Common myeloid progenitor, CD34-positive (primary cell): ENCODE measurements around the gene XPA.

Source experiments
- CTCF ChIA-PET: fragments of 350-600 bp; sonication (Branson Sonifier 250); formaldehyde crosslinking; loops from one replicate; lab custom pipeline; 2021; ENCODE audit warnings: antibody characterized with exemption; lab: Charles Lee
- POLR2A ChIA-PET: fragments of 350-600 bp; sonication (Branson Sonifier 250); formaldehyde crosslinking; loops from one replicate; lab custom pipeline; 2021; ENCODE audit warnings: antibody characterized with exemption; lab: Charles Lee
- DNase-seq, 3 donors: peaks; one replicate each; pipeline versions ENCODE4 v3.0.0 to v3.0.0-alpha.2; 2013
- H3K27ac ChIP-seq, 2 experiments: 1 replicate in 1 of 2; 2 replicates in 1 of 2; pipeline ENCODE4 v1.7.0; 2013; ENCODE audit warnings: inconsistent platforms in 2 of 2, low read length in 2 of 2, mild to moderate bottlenecking in 2 of 2, low read depth in 1 of 2, moderate library complexity in 1 of 2; ENCODE audit not compliant: severe bottlenecking in 2 of 2, insufficient read depth in 1 of 2, poor library complexity in 1 of 2
- H3K27me3 ChIP-seq, 5 experiments: replicated peaks in 2 of 5; 1 replicate in 3 of 5; 2 replicates in 2 of 5; pipeline versions ENCODE4 v1.6.1 to v1.7.0; 2013; ENCODE audit warnings: low read length in 4 of 5, mild to moderate bottlenecking in 2 of 5, moderate library complexity in 2 of 5, inconsistent platforms in 1 of 5; ENCODE audit not compliant: insufficient read depth in 5 of 5, control insufficient read depth in 4 of 5
- H3K36me3 ChIP-seq, 4 experiments: 1 replicate in 2 of 4; 2 replicates in 2 of 4; pipeline versions ENCODE4 v1.6.1 to v1.7.0; 2013; ENCODE audit warnings: low read length in 3 of 4, control low read depth in 1 of 4, mild to moderate bottlenecking in 1 of 4; ENCODE audit not compliant: control insufficient read depth in 4 of 4, insufficient read depth in 4 of 4
- H3K4me1 ChIP-seq, 4 experiments: 1 replicate in 3 of 4; 2 replicates in 1 of 4; pipeline versions ENCODE4 v1.6.1 to v1.7.1; 2013; ENCODE audit warnings: low read length in 3 of 4, mild to moderate bottlenecking in 3 of 4, control low read depth in 1 of 4, inconsistent platforms in 1 of 4, moderate library complexity in 1 of 4; ENCODE audit not compliant: control insufficient read depth in 4 of 4, insufficient read depth in 4 of 4; ENCODE audit errors: control extremely low read depth in 1 of 4
- H3K4me3 ChIP-seq, 7 experiments: 1 replicate in 4 of 7; 2 replicates in 3 of 7; pipeline versions ENCODE4 v1.5.1 to v1.7.0; 2013; ENCODE audit warnings: mild to moderate bottlenecking in 7 of 7, low read length in 6 of 7, moderate library complexity in 6 of 7, inconsistent platforms in 2 of 7, low read depth in 2 of 7, control low read depth in 1 of 7; ENCODE audit not compliant: insufficient read depth in 4 of 7, control insufficient read depth in 1 of 7; ENCODE audit errors: extremely low read depth in 1 of 7
- H3K9me3 ChIP-seq, 5 experiments: 1 replicate in 4 of 5; 2 replicates in 1 of 5; pipeline versions ENCODE4 v1.6.1 to v1.7.1; 2013; ENCODE audit warnings: low read length in 4 of 5, mild to moderate bottlenecking in 2 of 5, inconsistent platforms in 1 of 5, low read depth in 1 of 5, moderate library complexity in 1 of 5; ENCODE audit not compliant: control insufficient read depth in 4 of 5, insufficient read depth in 2 of 5; ENCODE audit errors: control extremely low read depth in 1 of 5
- WGBS: methylation state at CpG from one replicate; pipeline ENCODE4 v1.1.5; 2013; ENCODE audit not compliant: insufficient coverage; 5-methylcytosine and 5-hydroxymethylcytosine counted together

The XPA gene

GRCh38 chr9:97695995-97696802 lies 941 bp downstream of the XPA start:
- ChIA-PET CTCF (interaction anchor here (0.8 to 1.6 kb wide), 4 partner anchors 8 to 222 kb away, joined by 3 to 5 read pairs (median 4); no protein-coding TSS in a partner anchor), POLR2A (interaction anchor here (0.8 to 1.5 kb wide), 2 partner anchors 8 to 224 kb away, joined by 3 to 6 read pairs; no protein-coding TSS in a partner anchor)
- Histone ChIP-seq H3K4me3 (peak overlapping the region; percentile 74 to 90 (median 85)), H3K27ac (peak overlapping the region; percentile 30 to 78), H3K36me3 (peaks cover 0 to 3% (median 3%) of the 10 kb centered on the region in 4 experiments), H3K4me1 (peaks cover 13 to 29% (median 18%) of the 10 kb centered on the region in 4 experiments), H3K9me3 (no peaks in the 10 kb centered on the region), H3K27me3 (peaks cover 0 to 5% (median under 1%) of the 10 kb centered on the region in 5 experiments)
- 37% methylated on average over 7 of the region's 9 CpGs for WGBS
- DNase-seq, result peak in 1 of 3 donors; percentile 16

- DNase-seq, result no peak
- POLR2A ChIA-PET, result no interaction called here
- H3K36me3 ChIP-seq, result peaks cover 3 to 11% (median 6%) of the 10 kb centered on the region in 4 experiments
- H3K27me3 ChIP-seq, result no peaks in the 10 kb centered on the region
- H3K4me3 ChIP-seq, result no peak overlapping the region
- H3K4me1 ChIP-seq, result peaks cover 13 to 29% (median 18%) of the 10 kb centered on the region in 4 experiments
- no peak overlapping the region for H3K27ac ChIP-seq
- WGBS, result 78% methylated on average over 1 of the region's 3 CpGs
- CTCF ChIA-PET, result interaction anchor here (1.1 kb wide), 1 partner anchor 15 kb away, joined by 3 read pairs; no protein-coding TSS in a partner anchor
- no peaks in the 10 kb centered on the region for H3K9me3 ChIP-seq
These were observed 1.8 kb downstream of the XPA start for GRCh38 chr9:97695390-97695789.

GRCh38 chr9:97694769-97695168 lies 2.4 kb downstream of the XPA start:
- DNase-seq, result no peak
- POLR2A ChIA-PET, result no interaction called here
- peaks cover 13 to 29% (median 18%) of the 10 kb centered on the region in 4 experiments for H3K4me1 ChIP-seq
- no peaks in the 10 kb centered on the region for H3K9me3 ChIP-seq
- CTCF ChIA-PET, result interaction anchor here (1.0 kb wide), 1 partner anchor 34 kb away, joined by 3 read pairs; no protein-coding TSS in a partner anchor
- no peaks in the 10 kb centered on the region for H3K27me3 ChIP-seq
- no peak overlapping the region for H3K4me3 ChIP-seq
- H3K27ac ChIP-seq, result no peak overlapping the region
- 100% methylated on average over 1 of the region's 7 CpGs for WGBS
- peaks cover 3 to 15% (median 6%) of the 10 kb centered on the region in 4 experiments for H3K36me3 ChIP-seq

GRCh38 chr9:97689401-97690180 lies 7.5 kb downstream of the XPA start:
- POLR2A ChIA-PET, result interaction anchor here (0.7 kb wide), 1 partner anchor 217 kb away, joined by 8 read pairs; no protein-coding TSS in a partner anchor
- Histone ChIP-seq H3K4me1 (no peaks in the 10 kb centered on the region), H3K9me3 (no peaks in the 10 kb centered on the region), H3K4me3 (no peak overlapping the region), H3K36me3 (peaks cover 11 to 38% (median 25%) of the 10 kb centered on the region in 4 experiments), H3K27ac (no peak overlapping the region), H3K27me3 (no peaks in the 10 kb centered on the region)
- CTCF ChIA-PET, result interaction anchor here (1.3 kb wide), 1 partner anchor 30 kb away, joined by 3 read pairs; no protein-coding TSS in a partner anchor
- no peak for DNase-seq
- 100% methylated on average over 1 of the region's 4 CpGs for WGBS

GRCh38 chr9:97688654-97689053 lies 8.5 kb downstream of the XPA start:
- no peak overlapping the region for H3K4me3 ChIP-seq
- peaks cover 18 to 46% (median 34%) of the 10 kb centered on the region in 4 experiments for H3K36me3 ChIP-seq
- H3K9me3 ChIP-seq, result no peaks in the 10 kb centered on the region
- ChIA-PET POLR2A (interaction anchor here (0.7 kb wide), 1 partner anchor 218 kb away, joined by 8 read pairs; no protein-coding TSS in a partner anchor), CTCF (interaction anchor here (1.3 to 1.7 kb wide), 2 partner anchors 8 to 29 kb away, joined by 3 to 5 read pairs; partner anchors contain the start of gene XPA)
- no peak overlapping the region for H3K27ac ChIP-seq
- no peaks in the 10 kb centered on the region for H3K4me1 ChIP-seq
- no CpG with 5 or more reads among the region's 1 CpG for WGBS
- H3K27me3 ChIP-seq, result no peaks in the 10 kb centered on the region
- no peak for DNase-seq

- Histone ChIP-seq H3K36me3 (peaks cover 23 to 69% (median 39%) of the 10 kb centered on the region in 4 experiments), H3K4me3 (no peak overlapping the region), H3K9me3 (no peaks in the 10 kb centered on the region), H3K27ac (no peak overlapping the region), H3K4me1 (no peaks in the 10 kb centered on the region), H3K27me3 (no peaks in the 10 kb centered on the region)
- DNase-seq, result no peak
- POLR2A ChIA-PET, result no interaction called here
- CTCF ChIA-PET, result interaction anchor here (0.9 kb wide), 1 partner anchor 23 kb away, joined by 3 read pairs; no protein-coding TSS in a partner anchor
- WGBS, result no CpG with 5 or more reads among the region's 1 CpG
These were observed 14.9 kb downstream of the XPA start for GRCh38 chr9:97682242-97682641.
